NCI-H69 (cell line): ENCODE data around the gene THTPA.
"Not testable (repeated sequence)": the region's sequence is repeated elsewhere in the genome, so short reads cannot be mapped to it uniquely, and the experiment has no call there.

Source experiments
- DNase-seq: peaks from one replicate; lab custom pipeline; 2025; lab: John Stamatoyannopoulos, UW

The THTPA gene

GRCh38 chr14:23583761-23584526 lies 27.9 kb downstream of the THTPA start:
- DNase-seq: not testable (repeated sequence)

GRCh38 chr14:23584527-23585203 lies 28.6 kb downstream of the THTPA start:
- not testable (repeated sequence) for DNase-seq

GRCh38 chr14:23588884-23589598 lies 33.0 kb downstream of the THTPA start:
- peak; percentile 89 for DNase-seq

- no peak for DNase-seq
These were observed 33.5 kb downstream of the THTPA start for GRCh38 chr14:23589606-23590005.

- no peak for DNase-seq
These were observed 34.1 kb downstream of the THTPA start for GRCh38 chr14:23590198-23590597.

- DNase-seq: not testable (repeated sequence)
These were observed 38.1 kb downstream of the THTPA start for GRCh38 chr14:23594191-23594590.

- no peak for DNase-seq
These were observed 44.2 kb downstream of the THTPA start for GRCh38 chr14:23600322-23600707.

- DNase-seq: no peak
These were observed 44.7 kb downstream of the THTPA start for GRCh38 chr14:23600806-23601205.

- DNase-seq: no peak
These were observed 45.4 kb downstream of the THTPA start for GRCh38 chr14:23601424-23601823.

- DNase-seq: no peak
These were observed 45.7 kb downstream of the THTPA start for GRCh38 chr14:23601845-23602180.

- DNase-seq: no peak
These were observed 46.4 kb downstream of the THTPA start for GRCh38 chr14:23602181-23603095.

- no peak for DNase-seq
These were observed 47.0 kb downstream of the THTPA start for GRCh38 chr14:23603103-23603502.

- DNase-seq: no peak
These were observed 48.1 kb downstream of the THTPA start for GRCh38 chr14:23604148-23604547.

- no peak for DNase-seq
These were observed 48.7 kb downstream of the THTPA start for GRCh38 chr14:23604675-23605170.

GRCh38 chr14:23605931-23606585 lies 50.0 kb downstream of the THTPA start:
- DNase-seq: no peak

GRCh38 chr14:23608454-23608853 lies 52.4 kb downstream of the THTPA start:
- no peak for DNase-seq

GRCh38 chr14:23609001-23609400 lies 52.9 kb downstream of the THTPA start:
- DNase-seq: no peak

- not testable (repeated sequence) for DNase-seq
These were observed 53.5 kb downstream of the THTPA start for GRCh38 chr14:23609411-23610089.
